HFFc6 (cell line): ENCODE measurements around the gene ERC2. TPM values are rescaled to one million over a fixed set of nuclear protein-coding genes. Genes with fewer than 3 reads are reported as not detected.

Experiments used
- DNase-seq: peaks from one replicate; pipeline ENCODE4 v3.0.0-alpha.2; 2018
- H3K27ac Mint-ChIP-seq: 2 replicates; pipeline ENCODE4 v1.8.0; 2020; ENCODE audit warnings: mild to moderate bottlenecking, mixed read lengths
- H3K27me3 Mint-ChIP-seq: 2 replicates; pipeline ENCODE4 v1.8.0; 2021; ENCODE audit warnings: mild to moderate bottlenecking, moderate library complexity, mixed read lengths; ENCODE audit not compliant: insufficient read depth
- H3K36me3 Mint-ChIP-seq: 2 replicates; pipeline ENCODE4 v1.8.0; 2021; ENCODE audit warnings: low read depth, mixed read lengths
- H3K4me1 Mint-ChIP-seq: 2 replicates; pipeline ENCODE4 v1.8.0; 2020; ENCODE audit warnings: low read depth, mixed read lengths
- H3K4me3 Mint-ChIP-seq: 2 replicates; pipeline ENCODE4 v1.8.0; 2020; ENCODE audit warnings: mild to moderate bottlenecking, moderate library complexity, mixed read lengths
- H3K9me3 Mint-ChIP-seq: 2 replicates; pipeline ENCODE4 v1.8.0; 2020; ENCODE audit warnings: mild to moderate bottlenecking, mixed read lengths
- CTCF ChIP-seq: fragments of 200-600 bp; sonication (generic); IDR thresholded peaks from 2 replicates; pipeline ENCODE4 v1.5.0; 2021; ENCODE audit warnings: antibody characterized with exemption, mild to moderate bottlenecking
- total RNA-seq, 6 experiments: library from RNA; stranded (reverse); fragmentation: NEBNext Ultra II Directional; extraction: Animal tissue kit (Norgen Biotek cat#: 25700); gene quantifications; 2 replicates in 1 of 6; 3 replicates in 5 of 6; pipeline ENCODE4 v1.2.3, GENCODE V29; 2021

The ERC2 gene
- total RNA-seq, 6 experiments from 2014 or later, result 0.11 TPM; not detected in 5

GRCh38 chr3:56370991-56371775 lies 97.1 kb downstream of the ERC2 start:
- H3K9me3 Mint-ChIP-seq, result peaks cover 75% of the 10 kb centered on the region
- DNase-seq, result no peak
- H3K27me3 Mint-ChIP-seq, result no peaks in the 10 kb centered on the region; the same call in 1 of the 2 replicates
- H3K27ac Mint-ChIP-seq, result no peak overlapping the region
- no peaks in the 10 kb centered on the region for H3K4me1 Mint-ChIP-seq
- TF ChIP-seq CTCF, result no peak
- no peaks in the 10 kb centered on the region for H3K36me3 Mint-ChIP-seq
- no peak overlapping the region for H3K4me3 Mint-ChIP-seq

GRCh38 chr3:56369914-56370313 lies 98.4 kb downstream of the ERC2 start:
- no peaks in the 10 kb centered on the region for H3K4me1 Mint-ChIP-seq
- peaks cover 65% of the 10 kb centered on the region for H3K9me3 Mint-ChIP-seq
- no peak for DNase-seq
- no peaks in the 10 kb centered on the region; the same call in 1 of the 2 replicates for H3K27me3 Mint-ChIP-seq
- H3K4me3 Mint-ChIP-seq, result no peak overlapping the region
- no peak for TF ChIP-seq CTCF
- H3K36me3 Mint-ChIP-seq, result no peaks in the 10 kb centered on the region
- H3K27ac Mint-ChIP-seq, result no peak overlapping the region

- Mint-ChIP-seq H3K4me1 (no peaks in the 10 kb centered on the region), H3K27ac (no peak overlapping the region), H3K27me3 (peaks cover 2% of the 10 kb centered on the region), H3K9me3 (peaks cover 59% of the 10 kb centered on the region), H3K36me3 (no peaks in the 10 kb centered on the region), H3K4me3 (no peak overlapping the region)
- TF ChIP-seq CTCF, result no peak
- no peak for DNase-seq
These were observed 99.4 kb downstream of the ERC2 start for GRCh38 chr3:56368846-56369245.

GRCh38 chr3:56366641-56367162 lies 101.6 kb downstream of the ERC2 start:
- DNase-seq, result no peak
- Mint-ChIP-seq H3K4me1 (no peaks in the 10 kb centered on the region), H3K36me3 (no peaks in the 10 kb centered on the region), H3K27ac (no peak overlapping the region), H3K27me3 (peaks cover 2% of the 10 kb centered on the region), H3K9me3 (peaks cover 48% of the 10 kb centered on the region), H3K4me3 (no peak overlapping the region)
- no peak for TF ChIP-seq CTCF

GRCh38 chr3:56365905-56366640 lies 102.2 kb downstream of the ERC2 start:
- H3K4me3 Mint-ChIP-seq, result no peak overlapping the region
- no peaks in the 10 kb centered on the region for H3K4me1 Mint-ChIP-seq
- no peak for DNase-seq
- no peak overlapping the region for H3K27ac Mint-ChIP-seq
- TF ChIP-seq CTCF, result no peak
- H3K36me3 Mint-ChIP-seq, result no peaks in the 10 kb centered on the region
- H3K9me3 Mint-ChIP-seq, result peaks cover 49% of the 10 kb centered on the region
- H3K27me3 Mint-ChIP-seq, result peaks cover 2% of the 10 kb centered on the region
